GM12878 (cell line): ENCODE results near the gene HEMK1. TPM values are rescaled to one million over a fixed set of nuclear protein-coding genes. Genes with fewer than 3 reads are reported as not detected.

Source experiments
- ATAC-seq: fragments of 200-7000 bp; cut with Tn5 transposase; 3 replicates; pipeline ENCODE4 v1.9.1; 2020; ENCODE audit warnings: mild to moderate bottlenecking, moderate library complexity
- BruUV-seq: library from RNA; stranded (reverse); fragments of 400-500 nt; replicated peaks from 2 replicates; lab custom pipeline; 2021; lab: Mats Ljungman, UMichigan
- CTCF ChIA-PET: fragments of 300-600 bp; sonication (Branson Sonifier 250); formaldehyde crosslinking; extraction: SDS; loops from one replicate; lab custom pipeline; 2021; ENCODE audit warnings: inconsistent platforms; lab: Yijun Ruan, JAX
- POLR2A ChIA-PET: fragments of 350-600 bp; formaldehyde crosslinking; extraction: SDS; loops from one replicate; lab custom pipeline; 2021; ENCODE audit warnings: inconsistent platforms; lab: Charles Lee
- RAD21 ChIA-PET: fragments of 300-600 bp; sonication (Branson Sonifier 250); formaldehyde crosslinking; loops from one replicate; lab custom pipeline; 2023; ENCODE audit warnings: antibody characterized with exemption; ENCODE audit not compliant: unreplicated experiment; lab: Charles Lee
- SMC1A ChIA-PET: fragments of 300-600 bp; sonication (Branson Sonifier 250); formaldehyde crosslinking; loops from one replicate; lab custom pipeline; 2023; ENCODE audit not compliant: unreplicated experiment, uncharacterized antibody; lab: Charles Lee
- DNase-seq: peaks from one replicate; pipeline ENCODE4 v3.0.0-alpha.2; 2011; ENCODE audit warnings: low read depth, low spot score
- FAIRE-seq: peaks from 3 replicates; lab custom pipeline; 2011; peaks lifted over from hg19 to GRCh38; lab: Jason Lieb, UNC
- H2AFZ ChIP-seq: 2 replicates; pipeline ENCODE4 v1.6.0; 2011; ENCODE audit warnings: low read depth, low read length, control low read depth; ENCODE audit not compliant: control insufficient read depth
- H3K27ac ChIP-seq: 2 replicates; pipeline ENCODE4 v1.5.1; 2011; ENCODE audit warnings: control low read depth; ENCODE audit not compliant: control insufficient read depth, insufficient read depth
- H3K27me3 ChIP-seq, 2 experiments: replicated peaks in 1 of 2; 2 replicates each; pipeline versions ENCODE4 v1.6.0 to v1.6.1; 2011; ENCODE audit warnings: low read length in 1 of 2; ENCODE audit not compliant: control insufficient read depth in 2 of 2, insufficient read depth in 2 of 2
- H3K36me3 ChIP-seq, 2 experiments: 2 replicates each; pipeline ENCODE4 v1.5.1; 2011; ENCODE audit warnings: low read length in 1 of 2; ENCODE audit not compliant: control insufficient read depth in 2 of 2, insufficient read depth in 2 of 2
- H3K4me1 ChIP-seq: 2 replicates; pipeline ENCODE4 v1.6.1; 2011; ENCODE audit warnings: mild to moderate bottlenecking, low read length, moderate library complexity, mixed read lengths; ENCODE audit not compliant: control insufficient read depth, insufficient read depth
- H3K4me2 ChIP-seq: 2 replicates; pipeline ENCODE4 v1.6.0; 2011; ENCODE audit warnings: control low read depth; ENCODE audit not compliant: control insufficient read depth, insufficient read depth
- H3K4me3 ChIP-seq: fragments of 200-600 bp; sonication (generic); 2 replicates; pipeline ENCODE4 v1.5.1; 2016
- H3K79me2 ChIP-seq: 2 replicates; pipeline ENCODE4 v1.6.0; 2011; ENCODE audit warnings: low read length; ENCODE audit not compliant: control insufficient read depth, insufficient read depth
- H3K9ac ChIP-seq: 2 replicates; pipeline ENCODE4 v1.8.0; 2011; ENCODE audit warnings: low read length, control low read depth, mixed read lengths; ENCODE audit not compliant: control insufficient read depth, insufficient read depth
- H3K9me3 ChIP-seq: replicated peaks from 3 replicates; pipeline ENCODE4 v1.5.1; 2011; ENCODE audit warnings: mild to moderate bottlenecking, low read length; ENCODE audit not compliant: control insufficient read depth, insufficient read depth
- H4K20me1 ChIP-seq: 2 replicates; pipeline ENCODE4 v1.6.0; 2011; ENCODE audit not compliant: control insufficient read depth, insufficient read depth
- BCLAF1 ChIP-seq: fragments of 450-650 bp; IDR thresholded peaks from 2 replicates; pipeline ENCODE4 v1.6.1; 2017; ENCODE audit warnings: antibody characterized with exemption, mild to moderate bottlenecking, moderate library complexity
- BHLHE40 ChIP-seq, 2 experiments: fragments of 450-650 bp in 1 of 2; IDR thresholded peaks; 2 replicates each; pipeline ENCODE4 v1.6.1; 2011 to 2017; ENCODE audit warnings: low read depth in 2 of 2, borderline replicate concordance in 1 of 2, improper control_type of control experiment in 1 of 2, low read length in 1 of 2, mild to moderate bottlenecking in 1 of 2
- CEBPB ChIP-seq, 2 experiments: fragments of 150-350 bp in 1 of 2; IDR thresholded peaks; 2 replicates each; pipeline ENCODE4 v1.6.1; 2012 to 2014; ENCODE audit warnings: low read depth in 2 of 2, low read length in 2 of 2, borderline replicate concordance in 1 of 2, inconsistent platforms in 1 of 2
- DPF2 ChIP-seq: fragments of 450-650 bp; IDR thresholded peaks from 2 replicates; pipeline ENCODE4 v1.6.1; 2017; ENCODE audit warnings: mild to moderate bottlenecking
- GATAD2B ChIP-seq: fragments of 450-650 bp; conservative IDR thresholded peaks from 2 replicates; pipeline ENCODE4 v1.6.1; 2017; ENCODE audit warnings: low read depth, mild to moderate bottlenecking, moderate library complexity
- KAT2A ChIP-seq: conservative IDR thresholded peaks from 2 replicates; pipeline ENCODE4 v1.6.1; 2011; ENCODE audit warnings: low read depth, low read length; ENCODE audit not compliant: control insufficient read depth
- LARP7 ChIP-seq: fragments of 450-650 bp; IDR thresholded peaks from 2 replicates; pipeline ENCODE4 v1.6.1; 2017; ENCODE audit warnings: mild to moderate bottlenecking
- MYC ChIP-seq: IDR thresholded peaks from 2 replicates; pipeline ENCODE4 v1.6.1; 2011; ENCODE audit warnings: mild to moderate bottlenecking, low read length, moderate library complexity, inconsistent platforms; ENCODE audit not compliant: insufficient read depth, insufficient replicate concordance, insufficient read length, severe bottlenecking
- PAX5 ChIP-seq: IDR thresholded peaks from 2 replicates; pipeline ENCODE4 v1.6.1; 2011; ENCODE audit warnings: low read depth, low read length, borderline replicate concordance
- RUNX3 ChIP-seq: IDR thresholded peaks from 2 replicates; pipeline ENCODE4 v1.6.1; 2012; ENCODE audit warnings: low read length, inconsistent platforms
- SRF ChIP-seq, 2 experiments: IDR thresholded peaks; 2 replicates each; pipeline ENCODE4 v1.6.1; 2011; ENCODE audit warnings: low read depth in 2 of 2, low read length in 2 of 2, mild to moderate bottlenecking in 1 of 2, moderate library complexity in 1 of 2
- ZNF274 ChIP-seq: IDR thresholded peaks from one replicate; pipeline ENCODE4 v1.8.0; 2011; ENCODE audit not compliant: insufficient read length, insufficient read depth
- ZNF622 ChIP-seq: fragments of 450-650 bp; IDR thresholded peaks from 2 replicates; pipeline ENCODE4 v1.6.1; 2017; ENCODE audit warnings: mild to moderate bottlenecking, inconsistent platforms
- WGBS: methylation state at CpG from one replicate; pipeline ENCODE4 v1.1.6; 2016; ENCODE audit warnings: low lambda C conversion rate; ENCODE audit not compliant: insufficient replicate concordance, insufficient coverage; ENCODE audit errors: missing lambda C conversion rate; 5-methylcytosine and 5-hydroxymethylcytosine counted together
- in situ Hi-C: fragments of 300-500 bp; cut with MboI; formaldehyde crosslinking; loops from 9 replicates; pipeline ENCODE4 v1.14.3; 2018; ENCODE audit warnings: mixed read lengths
- intact Hi-C: fragments of 100-400 bp; cut with micrococcal nuclease; formaldehyde crosslinking; loops from one replicate; pipeline ENCODE4 v1.14.2; 2022; ENCODE audit not compliant: unreplicated experiment
- polyA plus RNA-seq, 11 experiments: library from polyadenylated mRNA; depleted of rRNA in 4 of 11; unstranded in 6 of 11; stranded (reverse) in 5 of 11; fragments of >200 nt; fragmentation: Nextera tagmentation in 4 of 11; fragmentation: Illumina TruSeq in 1 of 11; extraction: Ambion mirVana in 4 of 11; extraction: Trizol in 1 of 11; gene quantifications; 1 replicate in 1 of 11; 2 replicates in 10 of 11; pipeline versions ENCODE4 v1.2.1 to v1.2.3, GENCODE V29; 2011 to 2016; ENCODE audit warnings: inconsistent platforms in 2 of 11, missing spikeins in 2 of 11, low read depth in 1 of 11
- total RNA-seq, 4 experiments: library from RNA; depleted of rRNA in 3 of 4; stranded (reverse); fragments of >200 nt in 3 of 4; fragmentation: Illumina TruSeq in 1 of 4; extraction: Trizol in 1 of 4; gene quantifications; 2 replicates each; pipeline versions ENCODE4 v1.2.1 to v1.2.3, GENCODE V29; 2013 to 2021
- TF ChIP-seq, protein P1 (sequence below): IDR thresholded peaks from 2 replicates; pipeline ENCODE4 v1.6.1; 2011; ENCODE audit warnings: low read depth, low read length, improper control_type of control experiment, borderline replicate concordance
- TF ChIP-seq, protein P2 (sequence below): fragments of 450-650 bp; conservative IDR thresholded peaks from 2 replicates; pipeline ENCODE4 v1.6.1; 2017; ENCODE audit warnings: mild to moderate bottlenecking, moderate library complexity
- TF ChIP-seq, protein P3 (sequence below): fragments of 450-650 bp; IDR thresholded peaks from 2 replicates; pipeline ENCODE4 v1.6.1; 2017; ENCODE audit warnings: borderline replicate concordance

The HEMK1 gene
- total and polyA plus RNA-seq, 10 of the 15 experiments (the other 5 are each of a cell fraction or from before 2014, with no cell fraction given) = 2.8 to 19.0 (median 12.0) TPM

GRCh38 chr3:50574444-50574831 is 5.1 kb downstream of the HEMK1 start:
- H3K9me3 ChIP-seq = no peaks in the 10 kb centered on the region
- H3K9ac ChIP-seq = no peak overlapping the region
- peaks cover 7% of the 10 kb centered on the region for H3K4me1 ChIP-seq
- ATAC-seq (peak; percentile 8; the same call in 2 of the 3 replicates), DNase-seq (no peak), FAIRE-seq (no peak)
- H3K79me2 ChIP-seq = peaks cover 4% of the 10 kb centered on the region
- RAD21 ChIA-PET = interaction anchor here (2.0 to 7.1 kb wide), 2 partner anchors 11 to 40 kb away, joined by 6 to 244 read pairs; partner anchors contain the start of genes CISH and MAPKAPK3
- BruUV-seq = no TSS peak
- no peak for TF ChIP-seq ZNF622
- TF ChIP-seq ZNF274 = no peak
- TF ChIP-seq PAX5 = no peak
- TF ChIP-seq GATAD2B = no peak
- TF ChIP-seq BHLHE40 (IDR thresholded peaks at IDR 0.05; ENCODE audit: borderline replicate concordance in 1 of 2, low read depth in 2 of 2, low read length in 1 of 2) = no peak
- TF ChIP-seq, protein P1, sequence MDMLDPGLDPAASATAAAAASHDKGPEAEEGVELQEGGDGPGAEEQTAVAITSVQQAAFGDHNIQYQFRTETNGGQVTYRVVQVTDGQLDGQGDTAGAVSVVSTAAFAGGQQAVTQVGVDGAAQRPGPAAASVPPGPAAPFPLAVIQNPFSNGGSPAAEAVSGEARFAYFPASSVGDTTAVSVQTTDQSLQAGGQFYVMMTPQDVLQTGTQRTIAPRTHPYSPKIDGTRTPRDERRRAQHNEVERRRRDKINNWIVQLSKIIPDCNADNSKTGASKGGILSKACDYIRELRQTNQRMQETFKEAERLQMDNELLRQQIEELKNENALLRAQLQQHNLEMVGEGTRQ = no peak
- TF ChIP-seq, protein P2, sequence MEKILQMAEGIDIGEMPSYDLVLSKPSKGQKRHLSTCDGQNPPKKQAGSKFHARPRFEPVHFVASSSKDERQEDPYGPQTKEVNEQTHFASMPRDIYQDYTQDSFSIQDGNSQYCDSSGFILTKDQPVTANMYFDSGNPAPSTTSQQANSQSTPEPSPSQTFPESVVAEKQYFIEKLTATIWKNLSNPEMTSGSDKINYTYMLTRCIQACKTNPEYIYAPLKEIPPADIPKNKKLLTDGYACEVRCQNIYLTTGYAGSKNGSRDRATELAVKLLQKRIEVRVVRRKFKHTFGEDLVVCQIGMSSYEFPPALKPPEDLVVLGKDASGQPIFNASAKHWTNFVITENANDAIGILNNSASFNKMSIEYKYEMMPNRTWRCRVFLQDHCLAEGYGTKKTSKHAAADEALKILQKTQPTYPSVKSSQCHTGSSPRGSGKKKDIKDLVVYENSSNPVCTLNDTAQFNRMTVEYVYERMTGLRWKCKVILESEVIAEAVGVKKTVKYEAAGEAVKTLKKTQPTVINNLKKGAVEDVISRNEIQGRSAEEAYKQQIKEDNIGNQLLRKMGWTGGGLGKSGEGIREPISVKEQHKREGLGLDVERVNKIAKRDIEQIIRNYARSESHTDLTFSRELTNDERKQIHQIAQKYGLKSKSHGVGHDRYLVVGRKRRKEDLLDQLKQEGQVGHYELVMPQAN = no peak
- no peak for TF ChIP-seq RUNX3
- TF ChIP-seq MYC = no peak
- TF ChIP-seq LARP7 = no peak
- TF ChIP-seq SRF (IDR thresholded peaks at IDR 0.05; ENCODE audit: low read depth in 2 of 2, low read length in 2 of 2) = no peak
- TF ChIP-seq CEBPB (IDR thresholded peaks at IDR 0.05; ENCODE audit: borderline replicate concordance in 1 of 2, low read depth in 2 of 2, low read length in 2 of 2) = no peak
- TF ChIP-seq, protein P3, sequence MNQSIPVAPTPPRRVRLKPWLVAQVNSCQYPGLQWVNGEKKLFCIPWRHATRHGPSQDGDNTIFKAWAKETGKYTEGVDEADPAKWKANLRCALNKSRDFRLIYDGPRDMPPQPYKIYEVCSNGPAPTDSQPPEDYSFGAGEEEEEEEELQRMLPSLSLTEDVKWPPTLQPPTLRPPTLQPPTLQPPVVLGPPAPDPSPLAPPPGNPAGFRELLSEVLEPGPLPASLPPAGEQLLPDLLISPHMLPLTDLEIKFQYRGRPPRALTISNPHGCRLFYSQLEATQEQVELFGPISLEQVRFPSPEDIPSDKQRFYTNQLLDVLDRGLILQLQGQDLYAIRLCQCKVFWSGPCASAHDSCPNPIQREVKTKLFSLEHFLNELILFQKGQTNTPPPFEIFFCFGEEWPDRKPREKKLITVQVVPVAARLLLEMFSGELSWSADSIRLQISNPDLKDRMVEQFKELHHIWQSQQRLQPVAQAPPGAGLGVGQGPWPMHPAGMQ = no peak
- no peak for TF ChIP-seq KAT2A
- no peak for TF ChIP-seq DPF2
- TF ChIP-seq BCLAF1 = no peak
- H3K4me2 ChIP-seq = no peak overlapping the region
- no peak overlapping the region for H2AFZ ChIP-seq
- in situ Hi-C loops = no loop called here
- WGBS = 0% methylated on average over 1 of the region's 1 CpG
- no peak overlapping the region for H3K27ac ChIP-seq
- intact Hi-C loops = no loop called here
- H3K36me3 ChIP-seq = no peaks in the 10 kb centered on the region; a peak in 2 of 4 replicates
- H3K27me3 ChIP-seq = no peaks in the 10 kb centered on the region
- CTCF ChIA-PET = interaction anchor here (9.9 to 11.6 kb wide), 2 partner anchors 16 to 40 kb away, joined by 164 to 410 read pairs; partner anchors contain the start of genes CISH and MAPKAPK3
- no peak overlapping the region for H3K4me3 ChIP-seq
- SMC1A ChIA-PET = interaction anchor here (6.5 kb wide), 1 partner anchor 16 kb away, joined by 93 read pairs; no protein-coding TSS in a partner anchor
- POLR2A ChIA-PET = no interaction called here
- no peaks in the 10 kb centered on the region for H4K20me1 ChIP-seq
